ENCODE results near the gene CFAP65. TPM values are rescaled to one million over a fixed set of nuclear protein-coding genes. Genes with fewer than 3 reads are reported as not detected.
A peak's percentile ranks its signal among the peaks of the same experiment; 100 is the strongest.

CFAP65 gene
- total and polyA plus RNA-seq, 9 of the 15 experiments (the other 6 are each of a cell fraction or from before 2014, with no cell fraction given): not detected

DNA sequence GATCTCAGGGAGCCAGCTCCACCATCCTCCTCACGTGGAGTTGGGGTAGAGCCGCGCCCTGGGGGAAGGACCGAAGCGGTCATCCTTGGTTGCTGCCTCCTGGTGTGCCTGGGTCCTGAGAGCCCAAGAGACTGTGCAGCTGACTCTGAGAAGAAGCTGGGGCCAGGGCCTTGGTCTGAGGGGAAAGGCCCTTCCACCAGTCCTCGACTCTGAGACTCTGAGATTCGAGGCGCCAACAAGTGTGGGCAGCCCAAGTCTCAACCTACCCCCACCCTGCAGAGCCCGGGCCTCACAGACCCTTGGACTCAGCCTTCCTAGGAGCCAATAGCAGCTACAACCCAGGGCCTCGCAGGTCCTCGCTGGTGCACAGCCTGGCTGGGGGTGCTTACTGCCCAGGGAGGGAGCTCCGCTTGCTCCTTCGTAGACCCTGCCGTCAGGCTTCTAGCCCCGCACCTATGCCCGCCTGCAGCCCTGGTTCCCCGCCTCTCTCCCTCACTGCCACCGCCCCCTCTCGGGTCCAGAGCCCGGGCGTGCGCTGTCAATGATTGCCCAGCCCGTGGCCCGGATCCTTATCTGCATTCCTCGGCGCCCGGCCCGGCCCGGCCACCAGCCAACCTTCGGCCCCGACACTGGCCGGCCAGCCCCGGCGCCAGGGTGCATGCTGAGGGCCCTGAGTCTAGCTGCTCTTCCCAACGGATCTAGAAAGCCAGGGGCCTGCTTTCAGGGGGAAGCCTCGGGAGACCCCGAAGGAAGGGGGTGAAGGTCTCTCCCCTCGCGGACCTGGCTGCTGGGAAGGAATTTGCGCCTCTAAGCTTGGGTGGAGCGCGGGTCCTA lies 17.4 kb upstream of the CFAP65 start (continued):
- TF ChIP-seq, protein P1, sequence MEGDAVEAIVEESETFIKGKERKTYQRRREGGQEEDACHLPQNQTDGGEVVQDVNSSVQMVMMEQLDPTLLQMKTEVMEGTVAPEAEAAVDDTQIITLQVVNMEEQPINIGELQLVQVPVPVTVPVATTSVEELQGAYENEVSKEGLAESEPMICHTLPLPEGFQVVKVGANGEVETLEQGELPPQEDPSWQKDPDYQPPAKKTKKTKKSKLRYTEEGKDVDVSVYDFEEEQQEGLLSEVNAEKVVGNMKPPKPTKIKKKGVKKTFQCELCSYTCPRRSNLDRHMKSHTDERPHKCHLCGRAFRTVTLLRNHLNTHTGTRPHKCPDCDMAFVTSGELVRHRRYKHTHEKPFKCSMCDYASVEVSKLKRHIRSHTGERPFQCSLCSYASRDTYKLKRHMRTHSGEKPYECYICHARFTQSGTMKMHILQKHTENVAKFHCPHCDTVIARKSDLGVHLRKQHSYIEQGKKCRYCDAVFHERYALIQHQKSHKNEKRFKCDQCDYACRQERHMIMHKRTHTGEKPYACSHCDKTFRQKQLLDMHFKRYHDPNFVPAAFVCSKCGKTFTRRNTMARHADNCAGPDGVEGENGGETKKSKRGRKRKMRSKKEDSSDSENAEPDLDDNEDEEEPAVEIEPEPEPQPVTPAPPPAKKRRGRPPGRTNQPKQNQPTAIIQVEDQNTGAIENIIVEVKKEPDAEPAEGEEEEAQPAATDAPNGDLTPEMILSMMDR (IDR thresholded peaks at IDR 0.05 in 2 of 3, conservative IDR thresholded peaks at IDR 0.05 in 1 of 3; ENCODE audit: insufficient read depth in 2 of 3, low read depth in 1 of 3, low read length in 3 of 3): no peak

DNA sequence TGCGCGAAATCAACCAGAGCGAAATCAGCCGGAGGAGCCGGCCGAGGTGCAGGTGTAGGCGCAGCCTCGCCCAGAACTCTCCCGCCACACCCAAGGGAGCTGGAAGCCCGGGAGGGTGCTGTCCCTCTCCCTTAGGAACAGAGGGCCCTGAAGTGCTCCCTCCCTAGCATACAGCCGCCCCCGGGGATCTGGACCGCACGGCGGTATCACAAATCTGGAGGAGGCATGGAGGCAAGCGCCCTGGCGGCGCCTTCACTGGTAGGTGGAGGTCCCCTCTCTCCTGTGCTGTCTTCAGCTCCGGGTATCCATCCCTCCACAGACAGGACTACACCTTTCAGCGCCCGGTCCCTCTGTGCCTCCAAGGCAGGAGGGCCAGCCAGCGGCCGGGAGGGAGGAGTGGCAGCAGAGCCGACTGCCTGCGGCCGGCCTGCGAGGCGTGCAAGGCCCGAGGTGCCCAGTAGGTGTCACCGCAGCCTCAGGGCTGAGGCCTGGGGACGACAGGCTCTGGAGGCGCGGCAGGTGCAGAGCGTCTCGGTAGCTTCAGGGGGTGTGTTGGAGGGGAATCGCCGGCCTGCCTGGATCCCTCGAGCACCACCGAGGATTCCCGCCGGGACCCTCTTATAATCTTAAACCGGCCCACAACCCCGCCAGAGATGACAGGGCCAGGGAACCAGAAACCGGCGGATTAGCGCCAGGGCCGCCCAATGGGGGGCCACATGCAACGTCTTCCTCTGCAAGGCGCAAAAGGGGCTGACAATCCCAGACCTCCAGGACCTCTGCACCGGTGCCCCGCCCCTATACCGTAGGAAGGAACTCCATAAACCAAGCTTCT lies 16.6 kb upstream of the CFAP65 start:
- ATAC-seq (peak; percentile 98), DNase-seq (ENCODE audit: extremely low read depth in 1 of 4, low spot score in 3 of 4) (peak; percentile 69 to 78 (median 74)), FAIRE-seq (no peak)
- ChIA-PET CTCF (ENCODE audit: low intra/inter-chr PET ratio) (interaction anchor here (0.6 to 2.3 kb wide), 6 partner anchors 61 to 330 kb away, joined by 3 to 17 read pairs (median 4); partner anchors contain the start of gene DNPEP), POLR2A (interaction anchor here (0.6 kb wide), 1 partner anchor 42 kb away, joined by 3 read pairs; no protein-coding TSS in a partner anchor)
- Histone ChIP-seq H3K36me3 (ENCODE audit: control insufficient read depth, insufficient read depth, low read length) (no peaks in the 10 kb centered on the region), H3K9ac (ENCODE audit: insufficient read depth in 1 of 2, low read depth in 2 of 2, low read length in 2 of 2) (0 out of 4 replicates have a peak overlapping the region, but pooled peaks of 1 of the 2 experiments have one; percentile 17), H3K27ac (ENCODE audit: extremely low read depth, low read depth, low read length) (no peak overlapping the region), H2AFZ (ENCODE audit: low read depth, low read length) (no peak overlapping the region), H3K4me1 (replicated peaks in 1 of 2; ENCODE audit: control insufficient read depth in 2 of 2, insufficient read depth in 2 of 2, low read length in 2 of 2) (peaks cover 0 to 25% of the 10 kb centered on the region in 2 experiments; a peak in 2 of 5 replicates), H3K9me3 (replicated peaks; ENCODE audit: control insufficient read depth, insufficient read depth, low read depth, low read length) (no peaks in the 10 kb centered on the region), H3K79me2 (ENCODE audit: control insufficient read depth, insufficient read depth, low read length) (no peaks in the 10 kb centered on the region), H3K9me1 (ENCODE audit: control insufficient read depth, insufficient read depth, low read length) (no peaks in the 10 kb centered on the region), H3K4me3 (no peak overlapping the region), H3K27me3 (ENCODE audit: control insufficient read depth in 2 of 2, insufficient read depth in 2 of 2, low read length in 2 of 2) (peaks cover 14 to 57% of the 10 kb centered on the region in 2 experiments; a peak in 4 of 5 replicates), H4K20me1 (replicated peaks; ENCODE audit: control insufficient read depth, insufficient read depth, low read length) (0 out of 2 replicates have a peak, but pooled peaks cover 6% of the 10 kb centered on the region), H3K4me2 (ENCODE audit: insufficient read depth, low read length) (no peak overlapping the region)
- WGBS (ENCODE audit: insufficient coverage, low coverage, missing lambda C conversion rate): 9% methylated on average over 11 of the region's 52 CpGs
- in situ Hi-C loops (cut with MboI): loop anchor here (5.0 kb wide), 1 partner anchor 99 kb away; no protein-coding TSS in a partner anchor
- intact Hi-C loops (cut with micrococcal nuclease): loop anchor here (1.0 to 5.0 kb wide), 3 partner anchors 61 to 97 kb away; partner anchors contain the start of gene CRYBA2
- no TSS peak for BruUV-seq (replicated peaks)
- TF ChIP-seq EZH2 (IDR thresholded peaks at IDR 0.05; ENCODE audit: borderline replicate concordance, low read depth, low read length): 0 out of 2 replicates have a peak, but pooled peaks have one; percentile 59
- no peak for TF ChIP-seq NELFE (IDR thresholded peaks at IDR 0.05; ENCODE audit: insufficient read depth, insufficient read length)
- TF ChIP-seq REST (IDR thresholded peaks at IDR 0.05; ENCODE audit: borderline replicate concordance): peak; percentile 70; the same call in 1 of the 2 replicates
- TF ChIP-seq REST (CRISPR knock-in tag; IDR thresholded peaks at IDR 0.05; ENCODE audit: low read depth): no peak

Measured in K562 (cell line).